IMR-90 (cell line): ENCODE results near the gene ITGA1. TPM values are rescaled to one million over a fixed set of nuclear protein-coding genes. Genes with fewer than 3 reads are reported as not detected.

ENCODE experiments used
- ATAC-seq: fragments of 200-7000 bp; cut with Tn5 transposase; 2 replicates; pipeline ENCODE4 v1.9.1; 2020; ENCODE audit warnings: low read depth, mild to moderate bottlenecking, moderate library complexity
- BruUV-seq: library from RNA; stranded (reverse); fragments of 400-500 nt; replicated peaks from 2 replicates; lab custom pipeline; 2021; lab: Mats Ljungman, UMichigan
- CTCF ChIA-PET: fragments of 300-600 bp; formaldehyde crosslinking; extraction: SDS; loops from one replicate; lab custom pipeline; 2021; ENCODE audit warnings: antibody characterized with exemption; lab: Yijun Ruan, JAX
- POLR2A ChIA-PET: fragments of 300-600 bp; sonication (Branson Sonifier 250); formaldehyde crosslinking; loops from one replicate; lab custom pipeline; 2022; ENCODE audit warnings: antibody characterized with exemption; ENCODE audit not compliant: unreplicated experiment; lab: Charles Lee
- DNase-seq: peaks from one replicate; pipeline ENCODE4 v3.0.0; 2013
- H2AFZ ChIP-seq: replicated peaks from 2 replicates; pipeline ENCODE3; 2013; ENCODE audit warnings: low read length, mild to moderate bottlenecking; ENCODE audit not compliant: poor library complexity
- H2AK5ac ChIP-seq: 2 replicates; pipeline ENCODE4 v1.6.1; 2013; ENCODE audit warnings: low read depth, low read length, inconsistent platforms
- H2AK9ac ChIP-seq: replicated peaks from 2 replicates; pipeline ENCODE3; 2013; ENCODE audit warnings: mild to moderate bottlenecking, low read depth, low read length, moderate library complexity; ENCODE audit not compliant: poor library complexity
- H2BK120ac ChIP-seq: 2 replicates; pipeline ENCODE4 v1.6.1; 2013; ENCODE audit warnings: low read depth, low read length, inconsistent platforms
- H2BK15ac ChIP-seq: 3 replicates; pipeline ENCODE4 v1.6.1; 2013; ENCODE audit warnings: low read depth, low read length, inconsistent platforms
- H2BK20ac ChIP-seq: 2 replicates; pipeline ENCODE4 v1.6.1; 2013; ENCODE audit warnings: low read depth, mild to moderate bottlenecking, inconsistent platforms, low read length, moderate library complexity
- H2BK5ac ChIP-seq: 2 replicates; pipeline ENCODE4 v1.6.1; 2013; ENCODE audit warnings: mild to moderate bottlenecking, low read depth, low read length, inconsistent platforms; ENCODE audit not compliant: poor library complexity, severe bottlenecking
- H3K14ac ChIP-seq: replicated peaks from 2 replicates; pipeline ENCODE4 v1.6.1; 2013; ENCODE audit warnings: low read depth, low read length, inconsistent platforms
- H3K18ac ChIP-seq: 2 replicates; pipeline ENCODE4 v1.6.1; 2013; ENCODE audit warnings: low read depth, low read length, control low read depth
- H3K23ac ChIP-seq: 2 replicates; pipeline ENCODE4 v1.6.1; 2013; ENCODE audit warnings: low read depth, low read length, inconsistent platforms
- H3K27ac ChIP-seq: 2 replicates; pipeline ENCODE4 v1.5.1; 2013; ENCODE audit warnings: mild to moderate bottlenecking, control low read depth, low read length; ENCODE audit not compliant: insufficient read depth
- H3K27me3 ChIP-seq: 2 replicates; pipeline ENCODE4 v1.6.1; 2013; ENCODE audit warnings: low read length; ENCODE audit not compliant: control insufficient read depth, insufficient read depth
- H3K36me3 ChIP-seq: 2 replicates; pipeline ENCODE4 v1.6.1; 2013; ENCODE audit warnings: low read length, mixed read lengths; ENCODE audit not compliant: control insufficient read depth, insufficient read depth
- H3K4ac ChIP-seq: 2 replicates; pipeline ENCODE4 v1.6.1; 2013; ENCODE audit warnings: low read depth, low read length, inconsistent platforms
- H3K4me1 ChIP-seq: 2 replicates; pipeline ENCODE4 v1.6.1; 2013; ENCODE audit warnings: low read length, mixed read lengths; ENCODE audit not compliant: control insufficient read depth, insufficient read depth
- H3K4me2 ChIP-seq: 2 replicates; pipeline ENCODE4 v1.6.1; 2013; ENCODE audit warnings: low read depth, mild to moderate bottlenecking, control low read depth, low read length, moderate library complexity
- H3K4me3 ChIP-seq: 2 replicates; pipeline ENCODE4 v1.5.1; 2013; ENCODE audit warnings: low read depth, mild to moderate bottlenecking, control low read depth, low read length, moderate library complexity; ENCODE audit not compliant: insufficient read depth
- H3K56ac ChIP-seq: 2 replicates; pipeline ENCODE4 v1.6.1; 2013; ENCODE audit warnings: low read length, inconsistent platforms; ENCODE audit not compliant: insufficient read depth; ENCODE audit errors: extremely low read depth
- H3K79me1 ChIP-seq, 2 experiments: 2 replicates each; pipeline ENCODE4 v1.6.1; 2013; ENCODE audit warnings: low read length in 2 of 2, inconsistent platforms in 1 of 2, low read depth in 1 of 2
- H3K9ac ChIP-seq: 2 replicates; pipeline ENCODE4 v1.6.1; 2013; ENCODE audit warnings: low read depth, low read length, control low read depth
- H3K9me1 ChIP-seq: 2 replicates; pipeline ENCODE4 v1.6.1; 2013; ENCODE audit warnings: low read length, inconsistent platforms; ENCODE audit not compliant: insufficient read depth
- H3K9me3 ChIP-seq: 2 replicates; pipeline ENCODE4 v1.6.1; 2013; ENCODE audit warnings: low read length; ENCODE audit not compliant: control insufficient read depth, insufficient read depth
- H4K20me1 ChIP-seq: 2 replicates; pipeline ENCODE4 v1.6.1; 2013; ENCODE audit warnings: low read length, inconsistent platforms; ENCODE audit not compliant: insufficient read depth
- H4K5ac ChIP-seq: 2 replicates; pipeline ENCODE4 v1.6.1; 2013; ENCODE audit warnings: mild to moderate bottlenecking, low read depth, low read length, control low read depth
- H4K8ac ChIP-seq, 2 experiments: 2 replicates each; pipeline ENCODE4 v1.6.1; 2013; ENCODE audit warnings: low read depth in 2 of 2, low read length in 2 of 2, control low read depth in 1 of 2, inconsistent platforms in 1 of 2
- H4K91ac ChIP-seq: 2 replicates; pipeline ENCODE4 v1.6.1; 2013; ENCODE audit warnings: low read depth, low read length, inconsistent platforms; ENCODE audit not compliant: insufficient read depth
- CEBPB ChIP-seq: IDR thresholded peaks from 2 replicates; pipeline ENCODE4 v1.6.1; 2012; ENCODE audit warnings: low read depth, low read length, improper control_type of control experiment
- NFE2L2 ChIP-seq: fragments of 150-350 bp; IDR thresholded peaks from 2 replicates; pipeline ENCODE4 v1.6.1; 2016; ENCODE audit warnings: low read depth, mild to moderate bottlenecking, low read length
- RCOR1 ChIP-seq: IDR thresholded peaks from 2 replicates; pipeline ENCODE4 v1.6.1; 2012; ENCODE audit warnings: mild to moderate bottlenecking, low read length, improper control_type of control experiment; ENCODE audit not compliant: insufficient replicate concordance
- WGBS, 2 experiments: methylation state at CpG; one replicate each; pipeline versions ENCODE4 v1.1.5 to v1.1.7; 2013; ENCODE audit warnings: missing lambda C conversion rate in 2 of 2; ENCODE audit not compliant: insufficient read length in 1 of 2; ENCODE audit errors: extremely low coverage in 2 of 2; 5-methylcytosine and 5-hydroxymethylcytosine counted together
- dilution Hi-C: fragments of 300-500 bp; cut with HindIII; formaldehyde crosslinking; loops from one replicate; pipeline ENCODE4 v1.14.3; 2018; ENCODE audit warnings: low sequenced_read_pairs; ENCODE audit not compliant: unreplicated experiment
- in situ Hi-C: fragments of 300-500 bp; cut with MboI; formaldehyde crosslinking; loops from 3 replicates; pipeline ENCODE4 v1.14.3; 2019; ENCODE audit warnings: low sequenced_read_pairs, inconsistent platforms, mixed read lengths
- intact Hi-C: fragments of 100-400 bp; cut with micrococcal nuclease; formaldehyde crosslinking; loops from 2 replicates; pipeline ENCODE4 v1.10.0; 2022
- polyA plus RNA-seq, 3 experiments: library from polyadenylated mRNA; depleted of rRNA; stranded (reverse); fragments of >200 nt; gene quantifications; 2 replicates each; pipeline ENCODE4 v1.2.3, GENCODE V29; 2012; ENCODE audit warnings: low replicate concordance in 1 of 3
- total RNA-seq: library from RNA; depleted of rRNA; stranded (reverse); fragments of >200 nt; gene quantifications from 2 replicates; pipeline ENCODE4 v1.2.3, GENCODE V29; 2012

ITGA1 gene
- total and polyA plus RNA-seq, 2 of the 4 experiments (the other 2 are of a cell fraction): 22.3 to 95.2 TPM

- Histone ChIP-seq H3K36me3 (no peaks in the 10 kb centered on the region), H3K9me3 (no peaks in the 10 kb centered on the region), H2BK5ac (no peak overlapping the region), H4K8ac (no peak overlapping the region), H3K9ac (no peak overlapping the region), H3K14ac (no peak overlapping the region), H3K27ac (no peak overlapping the region), H3K4me3 (no peak overlapping the region), H3K79me1 (no peaks in the 10 kb centered on the region), H3K4me1 (peaks cover 2% of the 10 kb centered on the region; the same call in 1 of the 2 replicates), H3K4me2 (no peak overlapping the region), H4K20me1 (no peaks in the 10 kb centered on the region), H3K9me1 (0 out of 2 replicates have a peak, but pooled peaks cover 3% of the 10 kb centered on the region), H2BK15ac (no peak overlapping the region), H2AK9ac (no peak overlapping the region), H2BK120ac (no peak overlapping the region), H2AK5ac (no peak overlapping the region), H3K18ac (no peak overlapping the region), H4K5ac (no peak overlapping the region), H3K56ac (no peak overlapping the region), H2BK20ac (no peak overlapping the region), H3K27me3 (no peaks in the 10 kb centered on the region), H3K23ac (no peak overlapping the region), H4K91ac (no peak overlapping the region), H2AFZ (no peak overlapping the region), H3K4ac (no peak overlapping the region)
- no peak for TF ChIP-seq CEBPB
- no peak for TF ChIP-seq NFE2L2
- TF ChIP-seq RCOR1: no peak
- no CpG with 5 or more reads among the region's 2 CpGs for whole genome bisulfite sequencing, 2 experiments
- ATAC-seq (no peak), DNase-seq (no peak)
- ChIA-PET CTCF (interaction anchor here (0.8 to 1.5 kb wide), 2 partner anchors 53 to 158 kb away, joined by 3 read pairs; no protein-coding TSS in a partner anchor), POLR2A (no interaction called here)
- BruUV-seq: no TSS peak
- dilution Hi-C loops (no loop called here), intact Hi-C loops (no loop called here), in situ Hi-C loops (no loop called here)
Observed at GRCh38 chr5:52757527-52757926, 30.2 kb upstream of the ITGA1 start.
